Measurements from ENCODE around the gene MXRA7.

Gene MXRA7

DNA sequence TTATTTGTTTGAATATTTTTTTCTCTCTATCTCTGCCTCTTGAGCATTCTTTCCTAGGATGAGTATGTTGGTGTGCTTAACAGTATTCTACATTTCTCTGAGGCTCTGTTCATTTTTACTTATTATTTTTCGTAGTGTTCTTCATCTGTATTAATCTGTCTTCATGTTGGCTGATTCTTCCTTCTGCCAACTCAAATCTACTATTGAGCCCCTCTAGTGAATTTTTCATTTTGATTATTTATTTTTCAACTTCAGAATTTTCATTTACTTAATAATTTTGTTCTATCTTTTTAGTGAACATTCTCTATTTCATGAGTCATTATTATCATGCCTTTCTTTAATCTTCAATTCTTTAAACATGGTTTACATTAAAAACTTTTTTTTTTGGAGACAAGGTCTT lies 64.1 kb downstream of the MXRA7 start:
- H3K4me3 ChIP-seq (ENCODE audit: low read depth, low read length): no peak overlapping the region
- DNase-seq (ENCODE audit: low read depth): no peak
- TF ChIP-seq, protein P1, sequence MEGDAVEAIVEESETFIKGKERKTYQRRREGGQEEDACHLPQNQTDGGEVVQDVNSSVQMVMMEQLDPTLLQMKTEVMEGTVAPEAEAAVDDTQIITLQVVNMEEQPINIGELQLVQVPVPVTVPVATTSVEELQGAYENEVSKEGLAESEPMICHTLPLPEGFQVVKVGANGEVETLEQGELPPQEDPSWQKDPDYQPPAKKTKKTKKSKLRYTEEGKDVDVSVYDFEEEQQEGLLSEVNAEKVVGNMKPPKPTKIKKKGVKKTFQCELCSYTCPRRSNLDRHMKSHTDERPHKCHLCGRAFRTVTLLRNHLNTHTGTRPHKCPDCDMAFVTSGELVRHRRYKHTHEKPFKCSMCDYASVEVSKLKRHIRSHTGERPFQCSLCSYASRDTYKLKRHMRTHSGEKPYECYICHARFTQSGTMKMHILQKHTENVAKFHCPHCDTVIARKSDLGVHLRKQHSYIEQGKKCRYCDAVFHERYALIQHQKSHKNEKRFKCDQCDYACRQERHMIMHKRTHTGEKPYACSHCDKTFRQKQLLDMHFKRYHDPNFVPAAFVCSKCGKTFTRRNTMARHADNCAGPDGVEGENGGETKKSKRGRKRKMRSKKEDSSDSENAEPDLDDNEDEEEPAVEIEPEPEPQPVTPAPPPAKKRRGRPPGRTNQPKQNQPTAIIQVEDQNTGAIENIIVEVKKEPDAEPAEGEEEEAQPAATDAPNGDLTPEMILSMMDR (IDR thresholded peaks at IDR 0.05; ENCODE audit: low read depth, low read length, missing control alignments): no peak

DNA sequence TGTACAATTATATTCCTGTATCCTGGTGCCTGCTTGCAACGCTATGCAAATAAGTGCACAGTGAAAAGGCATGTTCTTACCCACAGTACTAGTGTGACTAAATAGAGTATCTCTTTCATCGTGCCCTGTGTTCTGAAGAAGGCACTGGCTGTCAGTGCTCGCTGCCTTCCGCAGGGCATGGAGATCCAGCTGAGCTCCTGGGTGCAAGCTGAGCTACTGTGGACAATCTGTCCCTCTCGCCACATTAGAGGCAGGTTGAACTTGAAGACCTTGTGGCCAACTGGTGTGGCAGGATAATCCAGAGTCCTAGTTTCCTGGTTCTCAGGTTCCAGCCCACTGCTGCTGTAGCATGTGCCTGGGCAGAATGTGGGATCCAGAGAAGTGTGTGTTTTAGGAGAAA lies 65.3 kb downstream of the MXRA7 start:
- TF ChIP-seq, protein P1 (IDR thresholded peaks at IDR 0.05; ENCODE audit: low read depth, low read length, missing control alignments): no peak
- no peak overlapping the region for H3K4me3 ChIP-seq (ENCODE audit: low read depth, low read length)
- no peak for DNase-seq (ENCODE audit: low read depth)

DNA sequence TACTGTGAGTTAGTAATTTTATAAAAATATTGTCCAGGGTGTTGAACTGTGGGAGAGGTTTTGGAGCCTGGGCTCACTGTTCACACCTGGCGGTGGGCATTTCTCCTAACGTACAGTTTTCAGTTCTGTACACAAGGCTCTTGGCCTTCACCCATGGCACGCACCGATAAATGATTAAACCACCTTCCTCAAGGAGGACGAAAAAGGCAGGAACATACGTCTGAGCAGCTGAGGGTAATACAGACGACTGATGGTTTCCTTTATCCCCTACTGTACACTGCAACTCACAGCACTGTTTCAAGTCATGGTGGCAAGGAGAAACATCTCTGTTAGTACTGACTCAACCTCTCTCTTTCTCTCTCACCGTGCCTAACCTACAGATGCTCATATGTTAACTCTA lies 65.8 kb downstream of the MXRA7 start:
- no peak overlapping the region for H3K4me3 ChIP-seq (ENCODE audit: low read depth, low read length)
- TF ChIP-seq, protein P1 (IDR thresholded peaks at IDR 0.05; ENCODE audit: low read depth, low read length, missing control alignments): no peak
- no peak for DNase-seq (ENCODE audit: low read depth)

DNA sequence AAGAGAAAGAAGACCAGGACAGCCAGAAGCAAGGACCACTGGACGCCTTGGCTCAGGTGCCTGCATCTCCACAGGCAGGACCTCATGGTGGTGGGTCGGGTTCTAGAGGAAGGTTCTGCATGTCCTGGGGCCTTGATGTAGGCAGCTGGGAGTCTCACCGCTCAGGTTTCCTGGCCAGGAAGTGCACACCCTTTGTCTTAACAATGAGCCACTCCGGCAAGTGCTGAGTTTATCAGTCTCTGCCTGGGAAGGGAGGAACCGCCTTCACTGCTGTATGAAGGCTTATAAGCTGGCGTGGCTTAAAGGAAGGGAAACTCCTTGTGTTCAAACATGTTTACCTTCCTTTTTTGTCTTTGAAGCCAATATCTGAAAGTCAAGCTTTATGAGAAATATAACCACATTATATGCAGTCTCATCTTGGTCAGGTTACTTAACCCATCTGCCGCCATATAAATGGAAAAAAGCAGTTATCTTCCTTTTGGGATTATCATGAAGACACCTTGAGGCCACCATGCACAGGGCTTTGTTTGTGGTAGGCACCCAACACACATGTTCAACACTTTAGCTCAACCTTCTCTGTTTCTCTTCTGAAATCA lies 67.1 kb downstream of the MXRA7 start, which contains the start of gene ST6GALNAC1:
Gene ST6GALNAC1 (minus strand): TSS at position 205 of the 596 bp plus-strand sequence. CDS start 119 bp downstream, at position 86.
- no peak within 1 kb of the TSS for H3K4me3 ChIP-seq (ENCODE audit: low read depth, low read length)

DNA sequence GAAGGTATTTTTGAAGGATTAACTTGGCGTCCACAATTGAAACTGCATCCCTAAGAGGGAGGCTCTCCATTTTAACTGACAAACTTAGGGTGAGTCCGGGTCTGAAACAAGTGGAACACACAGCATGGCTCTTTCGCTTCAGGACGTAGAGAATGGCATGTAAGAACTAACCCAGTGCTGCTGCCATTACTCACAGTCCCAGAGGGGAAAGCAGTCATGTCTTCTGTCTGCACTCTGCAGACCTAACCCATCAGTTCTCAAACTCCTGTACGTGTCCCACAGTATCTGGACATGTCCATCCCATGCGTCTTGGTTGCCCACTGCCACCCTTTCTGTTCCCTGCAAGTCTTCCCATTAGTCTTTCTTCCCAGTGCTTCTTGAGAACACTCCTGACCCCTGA lies 67.8 kb downstream of the MXRA7 start:
- DNase-seq (ENCODE audit: low read depth): no peak
- H3K4me3 ChIP-seq (ENCODE audit: low read depth, low read length): no peak overlapping the region
- TF ChIP-seq, protein P1 (IDR thresholded peaks at IDR 0.05; ENCODE audit: low read depth, low read length, missing control alignments): no peak

More for the DNA sequence above, 67.1 kb downstream of the MXRA7 start, which contains the start of gene ST6GALNAC1:
- TF ChIP-seq, protein P1 (IDR thresholded peaks at IDR 0.05; ENCODE audit: low read depth, low read length, missing control alignments): no peak
- DNase-seq (ENCODE audit: low read depth): no peak

DNA sequence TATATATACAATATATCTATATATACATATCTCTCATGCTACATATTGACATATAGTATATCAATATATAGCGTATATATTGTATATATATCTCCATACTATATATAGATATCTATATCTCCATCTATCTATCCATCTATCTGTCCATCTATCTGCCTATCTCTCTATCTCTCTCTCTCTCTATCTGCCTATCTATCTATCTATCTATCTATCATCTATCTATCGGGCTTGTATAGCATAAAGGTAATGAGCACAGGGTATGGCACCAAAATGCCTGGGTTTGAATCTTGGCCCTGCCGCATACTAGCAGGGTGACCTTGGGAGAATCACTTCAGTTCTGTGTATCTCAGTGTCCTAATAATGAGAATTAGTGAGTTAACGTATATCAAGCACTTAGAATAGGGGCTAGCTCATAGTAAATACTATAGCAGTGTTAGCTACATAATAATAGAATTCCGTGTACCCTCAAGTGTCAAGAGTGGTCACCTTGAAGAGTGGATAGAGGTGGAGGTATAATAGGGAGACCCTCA lies 68.7 kb downstream of the MXRA7 start:
- TF ChIP-seq, protein P1 (IDR thresholded peaks at IDR 0.05; ENCODE audit: low read depth, low read length, missing control alignments): no peak

DNA sequence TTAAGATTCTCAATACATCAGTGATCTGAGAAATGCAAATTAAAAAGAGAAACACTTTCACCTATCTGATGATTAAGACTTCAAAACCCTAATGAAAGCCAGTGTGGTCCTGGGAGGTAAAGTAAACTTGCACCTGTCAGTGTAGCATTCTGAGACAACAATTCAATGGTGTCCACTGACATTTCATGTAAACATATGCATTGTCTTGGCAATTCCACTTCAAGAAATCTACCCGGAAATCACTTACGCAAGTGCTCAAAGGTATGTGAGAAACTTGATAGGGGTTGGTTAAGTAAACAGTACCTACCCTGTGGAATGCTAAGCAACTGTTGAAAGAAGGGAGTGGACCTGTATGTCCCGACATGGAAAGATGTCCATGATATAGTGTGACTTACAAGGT lies 69.3 kb downstream of the MXRA7 start:
- no peak overlapping the region for H3K4me3 ChIP-seq (ENCODE audit: low read depth, low read length)
- TF ChIP-seq, protein P1 (IDR thresholded peaks at IDR 0.05; ENCODE audit: low read depth, low read length, missing control alignments): no peak
- DNase-seq (ENCODE audit: low read depth): no peak

More for the DNA sequence above, 68.7 kb downstream of the MXRA7 start:
- no peak overlapping the region for H3K4me3 ChIP-seq (ENCODE audit: low read depth, low read length)
- DNase-seq (ENCODE audit: low read depth): no peak

Data from GM12864 (cell line).